GM18858 (cell line): ENCODE measurements around the gene MIP.
"Not testable (repeated sequence)": the region's sequence is repeated elsewhere in the genome, so short reads cannot be mapped to it uniquely, and the experiment has no call there.

Experiments
- ATAC-seq: cut with Tn5 transposase; IDR thresholded peaks from one replicate; pipeline ENCODE4 v1.9.1; 2021; ENCODE audit not compliant: unreplicated experiment

MIP gene

GRCh38 chr12:56411781-56412639, 42.4 kb downstream of the MIP start:
- no peak for ATAC-seq

- ATAC-seq = no peak
Observed at GRCh38 chr12:56410768-56411167, 43.7 kb downstream of the MIP start.

- no peak for ATAC-seq
Observed at GRCh38 chr12:56408799-56409417, 45.5 kb downstream of the MIP start.

- ATAC-seq = not testable (repeated sequence)
Observed at GRCh38 chr12:56404227-56404626, 50.2 kb downstream of the MIP start.

GRCh38 chr12:56401612-56402011, 52.8 kb downstream of the MIP start:
- not testable (repeated sequence) for ATAC-seq

- ATAC-seq = not testable (repeated sequence)
Observed at GRCh38 chr12:56401125-56401524, 53.3 kb downstream of the MIP start.
